HG03095 (cell line): ENCODE data around the gene TTYH1.

ENCODE experiments used
- ATAC-seq: cut with Tn5 transposase; IDR thresholded peaks from one replicate; pipeline ENCODE4 v1.9.1; 2021; ENCODE audit warnings: moderate library complexity; ENCODE audit not compliant: unreplicated experiment

Gene TTYH1

DNA sequence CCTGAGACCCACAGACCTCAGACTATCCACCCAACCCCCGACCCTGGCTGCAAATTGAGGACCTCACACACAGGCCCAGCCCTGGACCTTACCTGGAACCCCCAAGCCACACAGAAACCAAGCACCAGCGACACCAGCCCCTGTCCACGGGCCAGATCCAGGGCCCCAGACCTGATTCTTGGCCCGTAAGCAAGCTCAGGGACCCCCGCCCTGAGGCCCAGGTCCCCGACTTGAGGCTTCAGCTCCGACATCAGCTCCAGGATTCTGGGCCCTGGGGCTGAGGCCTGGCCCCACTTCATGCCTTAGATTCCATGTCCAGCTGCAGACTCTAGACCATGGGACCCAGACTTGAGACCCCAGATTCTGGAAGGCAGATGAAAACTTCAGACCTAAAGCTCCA lies 6.3 kb downstream of the TTYH1 start:
- ATAC-seq = no peak

DNA sequence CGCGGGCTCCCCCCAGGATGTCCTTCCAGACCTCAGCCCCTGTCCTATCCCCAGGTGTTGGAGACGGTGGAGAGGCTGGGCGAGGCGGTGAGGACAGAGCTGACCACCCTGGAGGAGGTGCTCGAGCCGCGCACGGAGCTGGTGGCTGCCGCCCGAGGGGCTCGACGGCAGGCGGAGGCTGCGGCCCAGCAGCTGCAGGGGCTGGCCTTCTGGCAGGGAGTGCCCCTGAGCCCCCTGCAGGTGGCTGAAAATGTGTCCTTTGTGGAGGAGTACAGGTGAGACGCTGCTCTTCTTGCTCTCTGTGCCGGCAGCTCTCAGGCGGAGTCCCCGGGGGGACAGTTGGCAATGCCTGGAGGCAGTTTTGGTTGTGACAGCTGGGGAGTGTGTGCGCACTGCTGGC lies 6.9 kb downstream of the TTYH1 start:
- ATAC-seq = no peak

DNA sequence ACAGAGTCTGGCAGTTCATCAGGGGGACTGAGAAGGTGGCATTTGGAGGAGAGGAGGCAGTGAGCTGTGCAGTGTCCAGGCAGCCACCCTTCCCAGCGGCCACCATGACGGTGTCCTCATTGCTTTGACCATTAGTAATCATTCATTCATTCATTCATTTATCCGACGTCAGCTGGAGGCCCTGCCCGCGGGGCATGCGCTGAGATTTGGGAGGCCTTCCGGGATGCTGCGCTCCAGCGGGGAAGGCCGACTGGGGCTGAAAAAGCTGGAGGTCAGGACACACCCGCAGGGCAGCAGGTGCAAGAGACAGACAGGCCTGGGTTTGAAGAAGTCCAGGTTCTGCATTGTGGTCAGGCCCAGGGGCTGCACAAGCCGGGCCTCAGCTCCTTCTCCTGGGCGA lies 8.9 kb downstream of the TTYH1 start:
- no peak for ATAC-seq

DNA sequence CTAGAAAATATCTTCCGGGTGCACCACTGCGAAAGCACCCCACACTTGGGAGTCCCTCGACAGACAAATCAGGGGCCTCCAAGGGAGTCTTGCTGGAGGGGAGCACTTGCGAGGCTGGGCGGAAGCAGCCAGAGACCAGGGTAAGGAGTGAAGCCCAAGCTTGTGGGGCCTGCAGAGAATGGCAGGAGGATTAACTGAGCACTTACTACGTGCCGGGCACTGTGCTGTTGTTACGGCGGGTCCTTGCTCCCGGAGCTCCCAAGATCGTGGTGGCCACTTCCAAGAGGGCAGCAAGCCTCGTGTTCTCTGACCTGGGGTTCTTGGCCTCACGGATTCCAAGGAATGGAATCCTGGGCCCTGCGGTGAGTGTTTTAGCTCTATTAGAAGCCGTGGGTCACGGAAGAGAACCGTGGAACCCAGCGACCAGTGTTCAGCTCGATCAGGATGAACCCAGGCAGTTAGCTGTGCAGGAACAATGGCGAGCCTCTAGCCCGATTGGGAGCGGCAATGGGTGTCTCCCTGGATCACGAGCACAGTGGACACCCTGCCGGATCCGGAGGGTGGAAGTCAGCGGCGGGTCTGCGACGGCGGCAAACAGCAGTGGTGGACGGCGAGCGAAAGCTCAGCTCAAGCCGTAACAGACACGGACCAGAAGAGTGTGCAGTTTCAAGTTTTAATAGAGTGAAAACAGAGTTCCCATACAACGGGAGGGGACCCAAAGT lies 9.6 kb downstream of the TTYH1 start:
- ATAC-seq = no peak

DNA sequence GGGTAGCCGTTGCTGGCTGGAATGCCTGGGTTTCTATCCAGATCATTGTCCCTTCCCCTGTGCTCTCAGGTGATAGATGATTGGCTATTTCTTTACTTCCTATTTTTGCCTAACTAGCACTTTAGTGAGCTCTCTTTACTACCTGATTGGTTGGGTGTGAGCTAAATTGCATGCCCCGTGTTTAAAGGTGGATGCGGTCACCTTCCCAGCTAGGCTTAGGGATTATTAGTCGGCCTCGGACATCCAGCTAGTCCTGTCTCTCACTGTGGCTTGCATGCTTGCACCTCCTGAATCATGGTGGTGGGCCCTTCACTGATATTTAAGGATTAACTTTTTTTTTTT lies 10.1 kb downstream of the TTYH1 start:
- ATAC-seq = no peak

DNA sequence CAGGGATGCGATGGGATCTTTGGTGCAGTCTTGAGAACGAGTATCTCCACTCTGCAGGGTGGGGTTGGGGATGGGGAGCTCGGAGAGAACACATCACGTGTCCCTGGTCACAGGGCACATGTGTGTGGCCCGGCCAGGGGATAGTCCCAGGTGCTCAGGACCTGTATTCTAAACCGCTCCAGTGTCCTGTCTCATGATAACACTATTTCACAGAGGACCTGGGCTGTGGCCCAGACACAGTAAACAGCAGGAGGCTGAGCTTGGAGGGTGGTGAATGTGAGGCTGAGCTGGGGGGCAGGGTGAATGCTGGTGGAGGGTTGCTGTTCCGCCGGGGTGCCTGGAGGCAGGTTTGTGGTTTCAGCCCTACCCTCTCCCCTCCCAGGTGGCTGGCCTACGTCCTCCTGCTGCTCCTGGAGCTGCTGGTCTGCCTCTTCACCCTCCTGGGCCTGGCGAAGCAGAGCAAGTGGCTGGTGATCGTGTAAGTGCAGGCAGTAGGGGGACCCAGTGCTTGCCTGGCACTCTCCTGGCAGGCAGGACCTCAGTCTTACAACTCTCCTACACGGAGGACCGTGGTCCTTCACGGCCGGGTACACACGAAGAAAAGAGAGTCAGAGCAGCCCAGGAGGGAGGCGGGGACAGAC lies 11.1 kb downstream of the TTYH1 start:
- ATAC-seq = no peak

DNA sequence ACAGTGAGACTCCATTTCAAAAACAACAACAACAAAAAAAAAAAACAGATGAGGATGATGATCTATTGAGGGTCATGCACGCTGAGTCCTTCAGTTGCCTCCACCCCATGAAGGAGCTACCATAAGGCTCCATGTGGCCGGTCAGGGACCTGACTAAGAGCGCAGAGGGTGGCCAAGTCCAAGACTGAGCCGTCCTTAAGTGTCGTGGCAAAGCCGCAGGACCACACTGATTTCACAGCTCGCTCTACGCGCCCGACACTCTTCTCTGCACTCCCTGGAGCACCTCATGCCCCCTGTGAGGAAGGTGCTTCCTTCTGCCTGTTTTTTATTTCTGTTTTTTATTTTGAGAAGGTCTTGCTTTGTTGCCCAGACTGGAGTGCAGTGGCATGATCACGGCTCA lies 12.3 kb downstream of the TTYH1 start:
- no peak for ATAC-seq

DNA sequence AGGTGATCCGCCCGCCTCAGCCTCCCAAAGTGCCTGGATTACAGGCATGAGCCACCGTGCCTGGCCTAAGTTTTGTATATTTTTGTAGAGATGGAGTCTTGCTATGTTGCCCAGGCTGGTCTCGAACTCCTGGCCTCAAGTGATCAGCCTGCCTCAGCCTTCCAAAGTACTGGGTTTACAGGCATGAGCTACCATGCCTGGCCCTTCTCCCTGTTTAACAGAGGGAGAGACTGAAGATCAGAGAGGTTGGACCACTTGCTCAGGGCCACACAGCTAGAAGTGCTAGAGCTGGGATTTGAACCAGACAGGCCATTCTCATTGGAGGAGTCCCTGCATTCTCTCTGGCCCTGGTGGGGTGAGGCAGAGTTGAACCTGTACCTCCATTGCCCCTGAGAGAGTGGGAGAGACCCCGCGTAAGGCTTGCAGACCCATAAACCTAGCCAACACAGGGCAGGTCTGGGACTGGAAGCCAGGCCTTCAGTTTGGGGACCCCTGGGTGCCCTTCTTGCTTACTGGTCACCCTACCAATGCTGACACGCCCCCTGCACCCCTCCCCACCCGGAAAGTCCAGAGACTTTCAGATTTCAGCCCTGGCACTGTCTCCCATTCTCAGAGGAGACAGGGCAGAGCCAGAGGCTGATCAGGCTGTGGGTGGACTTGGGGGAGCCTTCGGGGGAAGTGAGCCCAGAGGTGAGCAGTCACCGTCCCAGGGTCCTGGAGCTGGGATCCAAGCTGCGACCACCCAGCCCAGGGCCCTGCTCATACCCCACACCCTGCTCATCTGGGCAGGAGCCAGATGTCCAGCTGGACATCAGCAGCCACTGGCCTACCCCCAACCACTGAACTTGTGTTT lies 13.3 kb downstream of the TTYH1 start:
- ATAC-seq = no peak

DNA sequence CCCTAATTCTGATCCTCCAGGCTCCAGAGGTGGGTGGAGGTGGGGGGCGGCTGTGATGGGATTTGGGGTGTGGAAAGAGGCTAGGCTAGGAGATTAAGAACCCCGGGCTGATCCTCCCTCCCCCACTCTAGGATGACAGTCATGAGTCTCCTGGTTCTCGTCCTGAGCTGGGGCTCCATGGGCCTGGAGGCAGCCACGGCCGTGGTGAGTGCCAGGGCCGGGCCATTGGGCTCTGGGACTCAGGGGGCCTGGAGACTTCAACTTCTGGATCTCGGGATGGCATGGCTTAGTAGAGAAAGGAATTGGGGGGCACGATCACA lies 13.9 kb downstream of the TTYH1 start:
- no peak for ATAC-seq

DNA sequence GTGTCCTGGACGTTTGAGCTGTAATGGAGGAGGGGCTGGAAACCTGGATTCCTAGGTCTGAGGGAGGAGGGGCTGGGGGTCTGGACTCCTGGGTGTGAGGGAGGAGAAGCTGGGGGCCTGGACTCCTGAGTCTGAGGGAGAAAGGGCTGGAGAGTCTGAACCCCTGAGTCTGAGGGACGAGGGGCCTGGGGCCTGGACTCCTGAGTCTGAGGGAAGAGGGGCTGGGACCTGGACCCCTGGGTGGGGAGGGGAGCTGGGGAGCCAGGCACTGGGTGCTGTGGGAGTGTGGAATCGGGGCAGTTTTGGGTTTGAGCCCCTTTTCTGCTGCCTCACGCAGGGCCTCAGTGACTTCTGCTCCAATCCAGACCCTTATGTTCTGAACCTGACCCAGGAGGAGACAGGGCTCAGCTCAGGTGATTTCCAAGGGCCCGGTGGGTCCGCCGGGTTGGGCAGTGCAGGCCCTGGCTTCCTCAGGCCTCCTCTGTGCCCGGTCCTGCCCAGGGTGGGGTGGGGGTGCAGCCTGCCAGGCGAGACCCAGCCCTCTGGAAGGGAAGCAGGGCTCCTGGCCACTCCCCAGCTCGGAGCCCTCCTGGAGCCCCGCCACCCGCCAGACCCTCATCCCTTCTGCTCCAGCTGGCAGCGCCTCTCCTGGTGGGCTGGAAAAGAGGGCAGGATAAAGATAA lies 14.4 kb downstream of the TTYH1 start:
- ATAC-seq = no peak

DNA sequence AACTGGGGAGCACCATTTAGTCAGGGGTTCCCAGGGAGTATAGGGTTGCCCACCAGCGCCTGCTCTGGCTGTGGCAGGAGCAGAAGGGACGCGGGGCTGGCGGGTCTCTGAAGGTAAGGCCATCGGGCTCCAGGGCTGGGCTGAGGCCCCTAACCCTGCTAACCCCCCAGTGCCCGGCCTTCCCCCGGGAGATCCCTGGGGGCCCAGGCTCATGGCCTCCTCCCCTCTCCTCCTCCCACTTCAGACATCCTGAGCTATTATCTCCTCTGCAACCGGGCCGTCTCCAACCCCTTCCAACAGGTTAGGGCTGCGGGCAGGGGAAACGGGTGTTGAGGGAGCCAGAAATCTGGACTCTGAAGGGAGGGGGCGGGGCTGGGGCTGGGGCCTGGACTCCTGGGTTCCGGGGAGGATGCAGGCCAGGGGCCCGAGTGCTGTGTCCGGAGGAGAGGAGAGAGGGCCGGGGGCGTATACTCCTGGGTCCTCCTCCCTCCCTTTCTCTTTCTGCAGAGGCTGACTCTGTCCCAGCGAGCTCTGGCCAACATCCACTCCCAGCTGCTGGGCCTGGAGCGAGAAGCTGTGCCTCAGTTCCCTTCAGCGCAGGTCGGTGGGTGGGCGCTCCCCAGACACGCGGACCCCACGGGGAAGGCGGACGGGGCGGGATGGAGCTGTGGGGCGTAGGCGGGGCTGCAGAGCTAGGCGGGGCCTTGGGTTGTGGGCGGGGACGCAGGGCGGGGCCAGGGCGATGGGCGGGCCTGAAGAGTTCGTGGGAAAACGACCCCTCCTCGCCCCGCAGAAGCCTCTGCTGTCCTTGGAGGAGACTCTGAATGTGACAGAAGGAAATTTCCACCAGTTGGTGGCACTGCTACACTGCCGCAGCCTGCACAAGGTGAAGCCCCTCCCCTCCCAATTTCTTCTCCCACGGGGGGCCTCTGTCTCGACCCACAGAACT lies 15.3 kb downstream of the TTYH1 start:
- ATAC-seq = no peak

DNA sequence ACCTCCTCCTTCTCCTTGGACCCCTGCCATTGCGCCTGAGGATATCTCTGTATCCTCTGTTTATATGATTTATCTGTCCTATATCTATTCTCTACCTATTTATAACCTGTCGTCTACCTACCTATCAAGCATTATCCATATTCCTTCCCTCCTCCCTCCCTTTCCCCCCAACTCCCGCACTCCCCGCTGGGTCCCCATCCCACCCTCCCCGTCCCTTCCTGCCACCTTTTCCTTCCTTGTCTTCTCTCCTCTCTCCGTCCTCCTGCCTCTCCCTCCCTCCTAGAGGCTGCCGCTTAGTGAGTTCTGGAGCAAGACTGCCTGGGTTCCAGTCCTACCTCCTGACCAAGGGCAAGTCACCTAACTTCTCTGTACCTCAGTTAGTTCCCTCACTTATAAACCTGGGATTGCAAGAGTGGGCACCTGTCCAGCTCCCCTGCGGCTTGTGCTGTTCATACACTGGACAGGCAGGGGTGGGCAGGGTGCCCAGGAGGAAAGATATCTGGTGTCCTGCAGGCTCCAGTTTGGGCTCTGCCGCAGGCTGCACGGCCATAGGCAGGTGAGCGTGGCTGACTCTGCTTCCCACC lies 16.1 kb downstream of the TTYH1 start:
- no peak for ATAC-seq

DNA sequence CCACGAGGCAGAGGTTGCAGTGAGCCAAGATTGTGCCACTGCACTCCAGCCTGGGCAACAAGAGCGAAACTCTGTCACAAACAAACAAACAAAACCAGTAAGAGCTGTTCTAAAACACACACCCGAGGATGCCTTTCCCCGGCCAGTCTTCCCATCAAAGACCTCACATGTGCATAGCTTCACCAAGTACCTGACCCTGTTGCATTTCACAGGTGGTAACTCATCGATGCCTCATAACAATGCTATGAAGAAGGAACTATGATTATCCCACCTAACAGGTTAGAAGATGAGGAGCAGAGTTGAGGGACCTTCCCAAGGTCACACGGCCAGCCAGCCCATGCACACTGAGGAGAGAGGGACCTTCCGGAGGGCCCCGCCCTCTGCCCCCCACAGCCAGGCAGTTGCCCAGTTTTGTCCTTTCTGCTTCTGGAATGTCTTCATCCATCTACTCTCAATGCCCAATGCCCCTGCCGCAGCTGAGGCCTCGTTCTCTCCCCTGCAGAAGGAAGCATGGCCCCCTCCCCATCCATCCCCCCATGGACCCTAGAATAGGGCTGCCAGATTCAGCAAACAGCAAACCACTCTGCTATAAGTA lies 17.0 kb downstream of the TTYH1 start:
- ATAC-seq = no peak

DNA sequence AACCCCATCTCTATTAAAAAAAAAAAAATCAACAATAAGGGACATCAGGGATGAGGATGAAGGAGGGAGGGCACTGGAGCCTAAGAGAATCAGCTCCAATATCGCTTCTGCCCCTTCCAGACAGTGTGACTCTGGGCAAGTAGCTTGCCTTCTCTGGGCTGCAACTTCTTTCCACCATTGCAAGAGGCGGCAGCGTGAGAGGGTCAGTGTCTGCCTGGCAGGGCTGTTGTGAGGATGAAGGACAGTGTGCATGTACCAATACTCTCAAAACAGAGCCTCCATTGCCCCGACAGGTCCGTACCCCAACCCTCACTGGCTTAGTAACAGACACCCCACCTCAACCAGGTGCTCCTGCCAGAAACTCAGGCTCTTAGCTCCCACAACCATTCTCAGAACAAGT lies 18.4 kb downstream of the TTYH1 start:
- no peak for ATAC-seq

DNA sequence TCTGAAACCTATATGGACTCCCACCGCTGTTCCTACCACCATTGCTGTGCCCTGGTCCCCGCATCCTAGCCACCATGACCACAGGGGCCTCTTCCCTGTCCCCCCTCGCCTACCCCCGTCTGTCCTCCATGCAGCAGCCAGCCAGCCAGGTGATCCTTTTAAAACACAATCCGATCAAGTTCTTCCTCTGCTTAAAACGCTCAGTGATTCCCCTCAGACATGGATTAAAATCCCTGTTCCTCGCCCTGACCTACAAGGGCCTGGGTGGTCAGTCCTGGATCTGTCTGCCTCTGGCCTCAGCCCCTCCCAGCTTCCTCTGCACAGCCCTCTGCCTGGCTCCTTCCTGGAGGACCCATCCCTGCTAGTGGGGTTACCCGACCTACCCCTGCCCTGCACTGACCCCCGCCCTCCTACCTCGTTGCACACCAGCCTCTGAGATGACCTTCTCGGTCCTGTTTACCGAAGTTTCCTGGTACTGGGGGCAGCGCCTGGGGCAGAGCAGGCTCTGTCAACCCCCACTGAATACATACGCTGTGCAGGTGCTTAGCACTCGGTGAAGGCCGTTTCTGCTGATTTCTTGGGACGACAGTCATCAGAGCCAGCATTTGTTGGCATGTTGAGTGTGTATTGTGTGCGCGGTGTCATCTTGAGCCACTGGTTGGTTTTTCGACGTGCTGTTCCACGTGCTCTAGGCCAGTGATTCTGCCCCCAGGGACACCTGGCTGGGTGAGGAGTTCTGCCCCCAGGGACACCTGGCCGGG lies 19.0 kb downstream of the TTYH1 start:
- ATAC-seq = no peak

DNA sequence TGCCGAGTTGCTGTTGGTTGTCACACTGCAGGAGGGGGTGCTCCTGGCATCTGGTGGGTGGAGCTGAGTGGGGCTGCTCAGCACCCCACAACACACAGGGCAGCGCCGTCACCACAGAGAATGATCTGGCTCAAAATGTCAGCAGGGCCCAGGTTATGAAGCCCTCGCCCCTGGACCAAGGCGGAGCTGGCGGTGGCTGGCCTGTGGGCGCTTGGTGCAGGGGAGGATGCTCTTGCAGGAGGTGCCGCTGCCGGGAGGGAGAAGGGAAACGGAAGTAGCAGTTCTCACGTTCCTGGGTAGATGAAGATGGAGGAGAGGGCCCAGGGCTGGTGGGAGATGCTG lies 19.6 kb downstream of the TTYH1 start:
- no peak for ATAC-seq

DNA sequence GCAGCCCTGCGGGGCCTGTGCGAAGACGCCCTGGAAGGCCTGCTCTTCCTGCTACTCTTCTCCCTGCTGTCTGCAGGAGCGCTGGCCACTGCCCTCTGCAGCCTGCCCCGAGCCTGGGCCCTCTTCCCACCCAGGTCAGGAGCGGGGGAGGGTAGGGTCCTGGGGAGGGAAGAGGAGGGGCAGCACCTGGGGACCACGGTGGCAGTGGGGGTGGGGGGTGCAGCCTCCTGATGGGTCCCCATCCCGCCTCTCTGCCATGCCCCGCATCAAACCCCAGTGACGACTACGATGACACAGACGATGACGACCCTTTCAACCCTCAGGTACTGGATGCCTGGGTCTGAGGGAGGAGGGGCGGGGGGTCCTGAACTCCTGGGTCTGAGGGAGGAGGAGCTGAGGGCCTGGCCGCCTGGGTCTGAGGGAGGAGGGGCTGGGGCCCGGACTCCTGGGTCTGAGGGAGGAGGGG lies 20.3 kb downstream of the TTYH1 start:
- no peak for ATAC-seq

DNA sequence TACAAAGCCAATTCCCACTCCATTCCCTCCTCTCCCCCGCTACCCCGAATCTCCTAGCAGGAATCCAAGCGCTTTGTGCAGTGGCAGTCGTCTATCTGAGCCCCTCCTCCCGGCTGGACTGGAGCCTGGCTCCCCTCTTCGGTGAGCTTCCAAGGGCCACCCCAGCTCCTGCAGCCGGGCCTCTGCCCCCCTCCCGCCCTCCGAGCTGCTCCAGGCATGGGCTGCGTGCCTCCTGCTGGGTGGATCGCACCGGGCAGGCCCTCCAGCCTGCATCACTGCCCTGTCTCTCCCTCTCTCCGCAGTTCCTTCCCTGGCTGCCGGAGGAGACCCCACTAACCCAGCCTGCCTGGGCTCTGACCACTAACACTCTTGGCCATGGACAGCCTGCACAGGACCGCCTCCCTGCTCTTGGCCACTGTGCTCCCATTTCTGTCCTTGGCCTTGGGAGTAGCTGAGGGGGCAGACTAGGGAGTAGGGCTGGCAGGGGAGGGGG lies 20.8 kb downstream of the TTYH1 start:
- ATAC-seq = no peak
